Activated gamma-delta T cell treated with anti-CD3 and anti-CD28 coated beads, Interleukin-2, amount 50 U/mL, for 16 hours (primary cell): ENCODE measurements around the gene FGF8.
"Not testable (repeated sequence)": the region's sequence is repeated elsewhere in the genome, so short reads cannot be mapped to it uniquely, and the experiment has no call there.

Experiments used
- DNase-seq: peaks from one replicate; pipeline ENCODE4 v3.0.0-alpha.2; 2020; ENCODE audit warnings: low read depth

Gene FGF8, protein sequence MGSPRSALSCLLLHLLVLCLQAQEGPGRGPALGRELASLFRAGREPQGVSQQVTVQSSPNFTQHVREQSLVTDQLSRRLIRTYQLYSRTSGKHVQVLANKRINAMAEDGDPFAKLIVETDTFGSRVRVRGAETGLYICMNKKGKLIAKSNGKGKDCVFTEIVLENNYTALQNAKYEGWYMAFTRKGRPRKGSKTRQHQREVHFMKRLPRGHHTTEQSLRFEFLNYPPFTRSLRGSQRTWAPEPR

DNA sequence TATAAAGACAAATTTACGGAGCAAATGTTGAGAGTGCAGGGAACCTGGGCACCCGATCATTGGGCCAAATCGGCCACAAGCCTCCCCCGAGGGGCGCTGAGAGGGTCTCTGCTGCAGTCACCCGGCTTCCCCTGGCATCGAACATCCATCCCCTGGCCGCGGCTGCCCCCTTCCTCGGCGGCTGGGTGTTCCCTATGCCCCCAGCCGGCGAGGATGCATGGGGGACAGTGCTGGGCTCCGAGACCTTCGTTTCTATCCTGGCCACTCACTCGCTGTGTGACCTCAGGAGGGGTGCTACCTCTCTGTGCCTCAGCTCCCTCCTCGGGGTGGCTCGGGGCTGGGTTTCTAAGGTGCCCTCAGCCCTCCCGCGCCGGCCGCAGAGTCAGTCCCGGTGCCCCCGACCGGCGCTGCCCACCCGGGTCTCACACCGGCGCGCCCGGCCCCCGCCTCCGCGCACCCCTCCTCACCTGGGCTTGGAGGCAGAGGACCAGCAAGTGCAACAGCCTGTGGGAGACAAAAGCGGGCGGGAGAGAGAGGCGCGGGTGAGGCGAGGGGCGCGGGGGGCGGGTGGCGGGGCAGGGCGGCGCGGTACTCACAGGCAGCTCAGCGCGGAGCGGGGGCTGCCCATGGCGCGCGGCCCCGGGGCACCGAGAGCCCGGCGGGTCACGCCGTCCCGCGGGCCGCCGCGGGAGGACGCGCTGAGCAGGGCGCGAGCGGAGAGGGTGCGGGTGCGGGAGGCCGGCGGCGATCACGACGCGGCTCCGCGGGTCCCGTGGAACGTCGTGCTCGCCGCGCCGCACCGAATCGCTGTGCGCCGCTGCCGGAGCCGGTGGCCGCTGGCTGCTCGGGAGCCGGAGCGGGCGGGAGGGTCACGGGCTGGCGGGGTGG, at the start of gene FGF8:
TSS of gene FGF8 (minus strand) at position 842 of the 888 bp plus-strand sequence. CDS start at position 628, 214 bp downstream.
- no peak for DNase-seq

DNA sequence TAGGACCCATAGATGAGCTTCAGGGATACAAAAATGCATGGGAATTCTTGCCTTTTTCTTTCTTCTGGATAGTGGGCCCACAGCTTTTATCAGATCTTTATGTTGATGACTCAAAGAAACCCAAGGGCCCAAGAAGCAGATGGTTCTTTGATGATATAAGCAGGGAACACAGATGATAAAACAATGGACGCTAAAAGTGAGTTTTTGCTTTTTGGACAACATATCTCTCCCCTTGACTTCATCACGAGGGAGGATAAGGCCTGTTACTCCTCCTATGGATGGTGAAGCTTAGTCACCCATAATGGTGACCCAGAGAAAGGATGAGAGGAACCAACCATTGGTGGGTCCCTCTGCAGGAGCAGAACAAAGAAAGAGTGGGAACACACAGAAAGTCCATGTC, 48.8 kb upstream of the FGF8 start:
- DNase-seq: no peak

DNA sequence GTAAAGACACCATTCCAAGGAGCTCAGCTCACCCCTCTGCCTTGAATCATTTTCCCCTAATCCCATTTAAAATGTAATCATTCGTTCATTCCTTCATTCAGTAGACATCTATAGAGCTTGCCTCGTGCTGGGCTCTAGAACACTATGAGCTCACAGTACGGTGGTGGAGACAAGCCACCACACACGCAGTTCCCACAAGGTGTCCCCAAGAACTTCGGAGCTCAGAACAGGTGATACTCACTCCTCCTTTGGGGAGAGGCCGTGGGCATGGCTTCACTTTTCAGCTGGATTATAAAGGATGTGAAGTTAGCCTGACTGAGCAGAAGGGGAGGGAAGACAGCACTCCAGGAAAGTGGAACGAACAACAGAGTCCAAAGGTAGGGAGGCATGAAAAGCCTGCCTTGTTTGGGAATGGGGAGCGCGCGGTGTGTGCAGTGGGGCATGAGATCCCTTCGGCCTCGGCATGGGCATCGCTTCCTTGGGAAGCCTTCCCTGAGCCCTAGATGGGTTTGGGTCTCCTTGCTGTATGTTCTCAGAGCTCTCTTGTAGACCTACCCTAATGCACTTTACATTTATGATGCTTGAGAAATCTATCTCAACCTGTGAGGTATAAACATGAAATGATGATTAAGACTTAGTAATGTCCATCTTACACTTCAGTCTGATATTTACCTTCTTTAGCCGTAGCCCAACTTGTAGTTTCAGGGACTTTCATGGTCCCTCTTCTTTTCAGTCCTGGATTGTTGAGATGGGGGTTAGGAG, 43.1 kb upstream of the FGF8 start:
- no peak for DNase-seq

DNA sequence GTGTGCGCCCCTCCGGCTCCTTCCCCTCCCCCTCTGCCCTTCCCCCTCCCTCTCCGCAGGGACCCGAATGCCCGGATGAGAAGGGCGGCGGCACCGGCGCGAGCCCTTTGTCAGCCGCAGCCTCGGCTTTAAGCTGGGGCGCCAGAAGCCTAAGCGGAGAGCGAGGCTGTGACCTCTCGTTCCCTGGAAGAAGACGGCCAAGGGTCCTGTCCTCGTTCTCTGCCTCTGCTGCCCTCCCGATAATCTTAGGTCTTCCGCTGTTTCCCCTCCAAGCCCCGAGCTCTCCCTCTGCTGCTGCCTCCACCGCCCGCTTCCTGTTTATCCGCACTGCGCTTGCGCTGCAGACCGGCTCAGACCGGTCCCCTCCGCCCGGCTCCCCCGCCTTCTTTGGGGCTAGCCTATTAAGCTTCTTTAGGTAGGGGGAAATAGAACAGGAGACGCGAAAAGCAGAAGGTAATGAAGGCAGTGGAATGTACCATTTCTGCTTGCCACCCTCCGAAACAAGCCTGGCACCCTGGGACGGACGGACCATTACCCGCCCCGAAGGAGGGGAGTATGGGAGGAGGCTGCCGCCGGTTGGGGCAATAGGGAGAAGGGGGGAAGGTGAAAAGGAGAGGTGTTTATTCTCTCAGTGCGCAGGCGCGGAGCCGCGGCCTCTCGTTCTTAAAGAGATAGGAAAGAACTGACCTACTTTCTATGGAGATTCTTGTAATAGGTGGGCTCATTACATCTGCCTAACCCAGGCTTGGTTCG, 42.4 kb upstream of the FGF8 start, which contains the start of gene OGA:
TSS of gene OGA (minus strand) at position 326 of the 753 bp plus-strand sequence. CDS start 422 bp downstream, outside the sequence.
- peak; percentile 97 for DNase-seq

DNA sequence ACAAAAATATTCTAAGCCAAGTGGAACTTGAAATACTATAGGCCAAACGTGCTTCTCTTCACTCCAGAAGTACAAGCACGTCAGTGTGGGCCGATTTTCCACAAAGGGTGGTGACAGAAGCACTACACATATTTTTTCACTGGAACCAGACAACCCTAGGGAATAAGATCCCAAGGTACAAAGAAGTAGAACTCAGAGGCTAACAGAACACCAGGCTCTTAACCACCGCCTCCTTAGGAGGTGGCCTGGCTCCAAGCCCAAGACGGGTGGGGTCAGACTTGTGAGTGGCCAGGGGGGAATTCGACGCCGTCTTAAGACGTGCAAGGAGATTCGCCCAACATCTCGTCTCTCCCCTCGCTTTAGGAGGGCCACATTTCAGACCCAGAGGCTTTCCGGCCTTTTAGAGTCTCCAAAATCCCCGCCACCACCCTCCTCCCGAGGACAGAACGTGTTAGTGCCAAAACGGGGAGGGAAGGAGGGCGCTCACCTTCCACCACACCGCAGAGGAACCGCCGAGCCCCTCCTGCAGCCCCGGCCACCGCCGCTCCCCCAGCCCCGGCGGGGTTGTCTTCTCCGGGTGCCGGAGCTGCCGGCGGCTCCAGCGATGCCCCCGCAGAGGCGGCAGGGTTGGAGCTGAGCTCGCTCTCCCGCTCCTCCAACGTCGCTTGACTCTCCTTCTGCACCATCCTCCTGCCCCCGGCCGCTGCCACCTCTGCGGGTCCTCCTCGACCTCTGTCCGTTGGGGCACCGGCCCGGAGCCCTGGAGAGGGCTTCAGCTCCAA, 41.6 kb upstream of the FGF8 start:
- peak; percentile 24 for DNase-seq

DNA sequence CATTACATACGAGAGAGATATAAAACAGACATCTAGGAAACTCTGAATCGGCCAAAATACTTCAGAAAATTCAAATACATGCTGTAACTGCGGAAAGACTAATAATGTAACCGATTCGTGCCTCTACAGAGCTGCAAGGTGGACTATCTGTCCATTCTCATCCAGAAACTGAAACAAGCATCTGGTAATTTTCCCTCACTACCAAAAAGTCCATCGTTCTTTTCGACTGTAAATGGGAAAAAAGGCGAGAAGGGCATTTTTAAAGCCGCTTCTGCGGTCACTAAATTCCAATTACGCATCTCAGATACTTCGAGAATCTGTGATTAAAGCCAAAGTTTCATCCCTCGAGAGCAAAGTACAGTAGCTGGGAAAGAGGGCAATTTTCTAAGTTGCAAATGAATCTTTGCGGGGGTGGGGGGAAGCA, 41.0 kb upstream of the FGF8 start:
- DNase-seq: no peak

DNA sequence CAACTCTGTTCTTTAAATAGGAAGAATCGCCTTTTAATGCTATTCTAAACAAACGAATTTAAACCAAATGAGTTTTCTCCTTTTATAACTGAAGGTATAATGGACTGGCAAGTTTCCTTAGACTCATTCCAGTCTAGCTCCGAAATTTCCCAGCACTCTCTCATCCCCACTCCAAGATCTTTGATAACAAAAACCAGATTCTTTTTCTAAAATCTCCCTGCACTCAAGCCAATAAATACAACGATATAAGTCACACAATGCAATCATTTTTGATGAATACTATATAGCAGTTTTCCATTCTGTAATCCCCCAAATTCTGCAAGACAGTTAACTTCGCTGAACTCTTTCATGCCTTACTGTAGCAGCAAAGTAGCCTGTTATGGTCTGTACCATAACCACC, 40.5 kb upstream of the FGF8 start:
- no peak for DNase-seq

DNA sequence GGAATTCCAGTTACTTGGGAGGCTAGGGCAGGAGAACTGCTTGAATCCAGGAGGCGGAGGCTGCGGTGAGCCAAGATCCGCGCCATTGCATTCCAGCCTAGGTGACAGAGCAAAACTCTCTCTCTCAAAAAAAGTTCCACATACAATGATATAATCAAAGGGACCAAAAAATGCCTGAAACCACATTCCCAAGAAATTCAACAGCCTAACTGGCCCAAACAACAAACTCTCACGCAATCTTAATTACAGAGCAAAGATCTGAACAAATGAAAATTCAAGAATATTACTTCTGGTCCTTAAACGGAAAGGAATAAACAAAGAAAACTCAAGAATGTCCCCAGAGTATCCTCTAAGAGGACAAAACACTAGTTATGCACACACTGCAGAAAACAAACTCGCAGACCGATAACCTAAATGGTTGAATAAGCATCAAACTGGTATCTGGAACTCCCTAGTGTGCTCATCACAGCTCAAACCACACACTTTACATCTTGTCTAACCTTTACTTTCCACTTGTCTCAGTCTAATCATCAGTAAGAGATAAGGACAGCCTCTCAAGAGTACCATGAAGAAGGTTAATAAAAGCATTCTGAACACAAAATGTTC, 38.7 kb upstream of the FGF8 start:
- DNase-seq: no peak

DNA sequence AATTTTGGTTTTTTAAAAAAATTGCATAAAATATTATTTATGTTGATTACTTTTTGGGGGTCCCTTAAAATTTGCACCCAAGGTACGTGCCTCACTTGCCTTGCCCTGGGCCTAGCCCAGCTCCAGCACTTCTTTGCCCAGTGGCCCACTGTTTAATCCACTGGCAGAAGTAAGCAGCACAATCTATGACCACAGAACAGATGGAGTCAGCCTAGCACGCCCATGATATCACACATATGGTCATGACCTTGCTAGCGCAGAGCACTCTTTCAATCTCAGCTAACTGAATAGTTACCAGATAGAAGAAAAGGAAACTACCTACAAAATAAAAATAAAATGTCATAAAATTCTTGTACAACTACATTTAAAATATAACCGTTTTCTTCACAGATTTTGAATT, 36.7 kb upstream of the FGF8 start:
- DNase-seq: no peak

DNA sequence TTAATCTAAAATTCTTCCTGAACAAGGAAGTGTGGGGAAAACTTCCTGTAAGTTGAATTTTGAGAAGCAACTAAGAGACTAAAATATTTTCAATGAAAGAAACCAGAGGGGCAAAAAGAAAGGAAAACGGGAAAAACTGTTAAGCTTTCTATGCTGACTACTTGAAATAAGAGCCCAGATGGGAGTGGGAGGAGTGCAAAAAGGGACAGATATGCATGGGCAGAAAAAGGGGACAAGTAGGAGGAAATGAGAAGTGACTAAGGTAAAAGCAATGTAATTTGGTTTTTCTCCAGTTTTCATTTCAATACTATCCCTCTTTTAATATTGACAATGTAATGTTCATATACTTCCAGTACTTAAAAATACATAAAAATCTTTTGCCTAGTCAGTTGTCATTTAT, 31.2 kb upstream of the FGF8 start:
- DNase-seq: no peak

DNA sequence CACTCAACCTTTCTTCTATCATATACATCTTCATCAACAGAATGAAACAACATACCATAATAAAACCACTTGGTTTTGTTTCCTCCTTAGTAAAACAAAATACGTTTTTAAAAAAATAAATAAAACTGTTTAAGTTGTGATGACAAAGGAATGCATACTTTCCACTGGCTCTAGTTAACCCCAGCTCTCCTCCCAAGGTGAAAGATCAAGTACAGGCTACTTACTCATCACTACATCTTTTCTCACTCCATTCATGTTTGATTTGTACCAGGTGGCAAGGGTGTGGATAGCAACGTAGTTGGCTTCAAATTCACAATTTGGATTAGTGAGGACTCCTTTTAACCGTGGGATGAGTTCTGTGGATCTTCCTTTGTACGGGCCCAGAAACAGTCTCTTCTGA, 27.6 kb upstream of the FGF8 start:
- no peak for DNase-seq

DNA sequence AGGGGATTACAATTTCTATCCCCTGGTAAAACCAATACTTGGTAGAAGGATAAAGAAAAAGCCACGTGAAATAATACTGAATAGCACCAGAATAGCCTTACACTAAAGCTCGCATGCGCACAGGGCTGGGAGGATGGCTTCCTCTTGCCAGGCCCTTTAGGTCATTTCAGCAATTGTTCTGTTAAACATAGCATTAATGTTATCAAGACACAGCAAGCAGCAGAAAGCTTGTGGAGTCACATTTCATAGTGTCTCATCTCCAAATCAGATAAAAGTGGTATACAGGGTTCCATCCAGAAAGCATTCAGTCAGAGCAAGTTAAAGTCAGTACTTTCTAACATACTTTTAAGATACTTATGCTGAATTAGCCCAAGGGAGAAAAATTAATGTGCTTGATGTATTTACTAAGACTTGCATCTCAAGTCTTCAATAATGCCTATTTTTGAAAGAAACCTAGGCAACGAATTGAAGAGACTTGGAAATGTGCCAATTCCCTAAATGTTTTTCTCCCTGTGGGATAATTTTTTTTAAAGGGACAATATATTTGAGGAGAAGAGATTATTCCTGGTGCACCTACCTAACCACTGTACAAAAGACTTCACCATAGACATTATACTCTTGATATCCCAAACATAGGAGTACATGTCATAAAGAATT, 21.6 kb upstream of the FGF8 start:
- DNase-seq: no peak

DNA sequence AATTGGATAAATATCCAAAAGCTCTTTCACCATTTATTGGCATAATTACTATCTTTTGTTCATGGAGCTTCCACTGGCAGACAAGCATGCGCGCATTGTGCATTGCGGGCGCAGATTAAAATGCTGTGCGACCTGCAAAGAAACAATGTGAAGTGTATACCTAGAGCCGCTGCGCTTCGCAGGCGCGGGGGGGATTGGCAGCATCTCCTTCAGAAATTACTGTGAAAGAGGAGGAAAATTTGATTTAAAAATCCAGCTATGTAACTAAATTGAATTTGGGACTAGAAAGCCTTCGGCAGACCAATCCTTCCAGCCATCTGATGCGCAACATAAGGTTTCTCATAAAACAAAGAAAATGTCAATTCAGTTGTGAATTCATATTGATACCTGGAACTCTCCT, 17.6 kb upstream of the FGF8 start:
- no peak for DNase-seq

DNA sequence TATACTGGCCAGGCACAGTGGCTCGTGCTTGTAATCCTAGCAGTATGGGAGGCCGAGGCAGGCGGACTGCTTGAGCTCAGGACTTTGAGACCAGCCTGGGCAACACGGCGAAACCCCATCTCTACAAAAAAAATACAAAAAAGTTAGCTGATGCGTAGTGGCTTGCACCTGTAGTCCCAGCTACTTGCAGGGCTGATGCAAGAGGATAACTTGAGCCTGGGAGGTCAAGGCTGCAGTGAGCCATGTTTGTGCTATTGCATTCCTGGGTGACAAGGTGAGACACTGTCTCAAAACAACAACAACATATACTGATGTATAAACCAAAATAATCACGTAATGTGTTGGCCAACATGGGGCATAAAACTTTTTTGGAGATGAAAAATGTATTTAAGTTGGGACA, 13.8 kb upstream of the FGF8 start:
- DNase-seq: no peak

DNA sequence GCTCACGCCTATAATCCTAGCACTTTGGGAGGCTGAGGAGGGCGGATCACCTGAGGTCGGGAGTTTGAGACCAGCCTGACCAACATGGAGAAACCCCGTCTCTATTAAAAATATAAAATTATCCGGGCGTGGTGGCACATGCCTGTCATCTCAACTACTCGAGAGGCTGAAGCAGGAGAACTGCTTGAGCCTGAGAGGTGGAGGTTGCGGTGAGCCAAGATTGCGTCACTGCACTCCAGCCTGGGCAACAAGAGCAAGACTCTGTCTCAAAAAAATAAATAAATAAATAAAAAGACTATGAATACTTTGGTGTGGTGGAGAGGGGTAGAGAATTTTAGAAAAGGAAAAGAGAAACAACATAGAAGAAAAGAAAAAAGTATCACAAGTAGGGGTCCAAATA, 13.3 kb upstream of the FGF8 start:
- not testable (repeated sequence) for DNase-seq

DNA sequence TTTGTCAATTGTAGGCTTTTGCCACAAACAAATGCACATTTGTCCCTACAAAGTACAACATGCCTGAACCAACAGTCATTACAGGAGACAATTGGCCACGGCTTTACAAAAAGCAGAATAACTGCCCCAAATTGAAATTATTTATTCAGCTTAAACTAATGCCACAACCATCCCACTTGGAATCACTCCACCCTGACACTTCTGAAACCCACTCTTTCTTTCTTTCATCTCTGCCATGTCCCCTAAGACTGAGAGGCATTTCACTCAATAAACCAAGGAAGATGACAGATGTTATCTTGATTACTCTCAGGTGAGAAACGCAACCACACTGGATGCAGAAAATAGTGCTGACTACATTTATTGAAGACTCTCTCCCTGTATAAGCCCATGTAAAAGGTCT, 9.9 kb upstream of the FGF8 start:
- no peak for DNase-seq

DNA sequence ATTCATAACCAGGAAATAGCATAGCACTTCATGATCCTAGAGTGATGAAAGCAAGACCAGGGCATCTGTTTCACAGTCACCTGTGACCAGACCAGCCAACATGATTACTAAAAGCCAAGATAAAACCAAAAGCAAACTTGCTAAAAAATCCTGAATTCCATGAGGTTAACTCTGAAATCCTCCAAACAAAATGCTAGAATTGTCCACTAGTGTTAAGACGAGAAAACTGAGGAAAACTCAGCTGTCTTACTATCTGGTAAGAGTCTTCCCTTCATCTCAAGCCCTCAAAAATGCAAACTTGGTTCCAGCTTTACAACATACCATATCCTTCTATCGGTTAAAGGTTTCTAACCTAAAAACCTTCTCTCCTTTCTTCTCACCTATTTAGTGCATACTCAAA, 8.6 kb upstream of the FGF8 start:
- no peak for DNase-seq

DNA sequence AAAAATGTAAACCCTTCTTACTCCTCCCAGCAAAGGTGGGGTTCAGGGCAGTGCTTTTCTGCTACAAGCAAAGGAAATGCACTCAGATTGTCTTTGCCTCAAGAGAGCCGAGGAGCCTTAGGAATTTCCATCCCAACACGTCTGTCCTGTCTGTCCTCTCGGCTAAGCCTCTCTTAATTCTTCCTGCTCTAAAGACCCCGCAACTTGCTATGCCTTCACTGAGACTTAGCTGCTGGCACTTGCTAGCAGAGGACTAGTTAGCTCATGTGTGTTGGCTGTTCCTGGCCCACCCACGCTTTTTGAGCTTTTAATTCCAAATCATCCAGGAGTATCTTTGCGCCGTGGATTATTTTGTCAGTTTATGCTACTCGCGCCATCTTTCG, 7.8 kb upstream of the FGF8 start:
- no peak for DNase-seq

DNA sequence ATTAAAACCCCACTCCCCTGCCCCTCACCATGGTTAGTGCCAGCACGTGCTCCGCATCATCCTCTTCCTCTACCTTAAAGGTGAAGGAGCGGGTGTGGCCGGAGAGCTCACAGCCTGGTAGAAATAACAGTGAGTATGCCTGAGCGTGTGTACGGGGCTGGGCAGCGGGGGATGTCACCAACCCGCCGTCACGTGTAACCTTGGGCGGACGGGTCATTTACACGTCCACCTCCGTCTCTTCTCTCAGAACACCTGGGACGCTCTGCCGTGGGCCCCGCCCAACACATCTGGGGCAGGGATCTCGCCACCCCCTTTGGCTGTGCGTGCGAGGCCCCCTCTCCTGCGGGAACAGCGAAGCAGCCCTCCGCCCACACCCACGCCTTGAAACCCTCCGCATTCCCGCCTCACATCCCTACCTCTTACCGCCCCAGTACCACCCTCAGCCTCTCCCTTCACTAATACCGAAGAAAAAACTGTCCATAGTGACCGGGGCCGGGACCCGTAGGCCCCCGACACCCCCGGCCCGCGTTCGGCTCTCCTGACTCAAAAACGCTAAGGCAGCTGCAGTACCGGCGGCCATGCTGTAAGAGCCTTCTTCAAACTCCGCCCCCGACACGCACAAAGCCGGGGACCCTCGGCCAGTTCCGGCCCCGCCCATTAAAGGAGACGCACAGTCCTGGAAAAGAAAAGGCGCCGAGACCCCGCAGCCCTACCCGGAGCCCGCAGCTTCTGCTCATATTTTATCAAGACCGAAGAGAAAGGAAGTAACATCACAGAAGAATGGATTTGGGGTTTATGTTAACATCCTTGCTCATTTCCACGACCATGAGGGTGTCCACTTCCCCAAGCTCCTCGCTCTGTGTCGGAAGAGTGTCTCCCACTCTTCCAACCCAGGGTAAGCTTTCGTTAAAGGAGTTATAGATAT, 7.2 kb upstream of the FGF8 start, which contains the start of gene NPM3:
TSS of gene NPM3 (minus strand) at position 636 of the 925 bp plus-strand sequence. CDS start at position 580, 56 bp downstream.
- DNase-seq: peak; percentile 75
